Neural progenitor cell (in vitro differentiated cells): Measurements from ENCODE around the gene PHACTR2. TPM values are rescaled to one million over a fixed set of nuclear protein-coding genes. Genes with fewer than 3 reads are reported as not detected.

Experiments used
- DNase-seq: peaks from one replicate; pipeline ENCODE4 v3.0.0-alpha.2; 2016; ENCODE audit warnings: low spot score
- H2AFZ ChIP-seq: fragments of 200-600 bp; sonication (generic); replicated peaks from 2 replicates; pipeline ENCODE4 v1.6.1; 2016; ENCODE audit warnings: antibody characterized with exemption
- H3F3A ChIP-seq: fragments of 200-600 bp; sonication (generic); 2 replicates; pipeline ENCODE4 v1.6.1; 2016; ENCODE audit warnings: antibody characterized with exemption, low read depth
- H3K27ac ChIP-seq: fragments of 200-600 bp; sonication (generic); 2 replicates; pipeline ENCODE4 v1.5.1; 2016; ENCODE audit warnings: mild to moderate bottlenecking
- H3K27me3 ChIP-seq: fragments of 200-600 bp; sonication (generic); 2 replicates; pipeline ENCODE4 v1.6.1; 2016; ENCODE audit warnings: mild to moderate bottlenecking, moderate library complexity
- H3K36me3 ChIP-seq: fragments of 200-600 bp; sonication (generic); 2 replicates; pipeline ENCODE4 v1.5.1; 2016
- H3K4me1 ChIP-seq: fragments of 200-600 bp; sonication (generic); 2 replicates; pipeline ENCODE4 v1.6.1; 2016; ENCODE audit warnings: mixed run types
- H3K4me2 ChIP-seq: fragments of 200-600 bp; sonication (generic); 2 replicates; pipeline ENCODE4 v1.6.1; 2016
- H3K4me3 ChIP-seq: fragments of 200-600 bp; sonication (generic); 2 replicates; pipeline ENCODE4 v1.5.1; 2016
- H3K79me2 ChIP-seq: fragments of 200-600 bp; sonication (generic); 2 replicates; pipeline ENCODE4 v1.6.1; 2016; ENCODE audit warnings: low read depth
- H3K9ac ChIP-seq: fragments of 200-600 bp; sonication (generic); 2 replicates; pipeline ENCODE4 v1.6.1; 2016
- H3K9me3 ChIP-seq: fragments of 200-600 bp; sonication (generic); 2 replicates; pipeline ENCODE4 v1.5.1; 2016; ENCODE audit warnings: low read depth
- H4K20me1 ChIP-seq: fragments of 200-600 bp; sonication (generic); 2 replicates; pipeline ENCODE4 v1.6.1; 2016; ENCODE audit warnings: low read depth
- H3K27ac Mint-ChIP-seq: 3 replicates; pipeline ENCODE4 v1.8.0; 2021; ENCODE audit warnings: mixed read lengths
- H3K27me3 Mint-ChIP-seq: 2 replicates; pipeline ENCODE4 v1.8.0; 2022; ENCODE audit warnings: low read depth, mild to moderate bottlenecking, inconsistent platforms, moderate library complexity, mixed read lengths; ENCODE audit not compliant: insufficient read depth
- H3K36me3 Mint-ChIP-seq: 3 replicates; pipeline ENCODE4 v1.8.0; 2021; ENCODE audit warnings: mixed read lengths
- H3K4me1 Mint-ChIP-seq: 3 replicates; pipeline ENCODE4 v1.8.0; 2021; ENCODE audit warnings: mixed read lengths
- H3K4me3 Mint-ChIP-seq: 3 replicates; pipeline ENCODE4 v1.8.0; 2021; ENCODE audit warnings: mild to moderate bottlenecking, moderate library complexity, mixed read lengths
- H3K9me3 Mint-ChIP-seq: 3 replicates; pipeline ENCODE4 v1.8.0; 2020; ENCODE audit warnings: mixed read lengths
- EZH2 ChIP-seq: fragments of 200-600 bp; sonication (generic); IDR thresholded peaks from 2 replicates; pipeline ENCODE4 v1.6.1; 2017; ENCODE audit warnings: antibody characterized with exemption, mild to moderate bottlenecking, moderate library complexity
- EZH2phosphoT487 ChIP-seq: fragments of 200-600 bp; sonication (generic); IDR thresholded peaks from 2 replicates; pipeline ENCODE4 v1.6.1; 2017; ENCODE audit warnings: antibody characterized with exemption
- total RNA-seq: library from RNA; depleted of rRNA; stranded (reverse); fragments of >200 nt; gene quantifications from 2 replicates; pipeline ENCODE4 v1.2.3, GENCODE V29; 2015; ENCODE audit warnings: low replicate concordance
- TF ChIP-seq, protein P1 (sequence below): fragments of 200-600 bp; sonication (generic); IDR thresholded peaks from 2 replicates; pipeline ENCODE4 v1.5.1; 2017; ENCODE audit warnings: antibody characterized with exemption, mild to moderate bottlenecking

The PHACTR2 gene
- total RNA-seq, 1 donor from 2014 or later, result 45.4 TPM

DNA sequence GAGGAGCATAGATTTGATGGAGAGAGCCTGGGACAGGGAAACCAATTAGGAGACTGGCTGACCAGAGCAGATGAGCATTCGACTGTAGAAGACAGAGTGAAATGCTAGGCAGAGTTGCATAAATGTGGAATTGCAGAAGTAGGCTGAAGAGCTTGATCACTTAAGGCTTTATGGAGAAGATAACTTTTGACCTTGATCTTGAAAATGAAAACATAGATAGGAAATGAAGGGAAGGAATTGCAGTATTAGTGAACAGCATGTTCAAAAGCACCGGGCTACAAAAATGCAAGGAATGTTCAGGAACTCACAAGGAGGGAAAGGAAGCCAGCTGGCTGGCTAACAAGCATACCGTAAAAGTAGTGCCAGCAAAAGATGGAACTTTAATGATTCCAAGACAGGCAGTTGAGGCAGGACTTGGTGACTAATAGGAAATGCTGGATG lies 144.8 kb downstream of the PHACTR2 start:
- Histone ChIP-seq H3K27me3 (no peaks in the 10 kb centered on the region), H4K20me1 (no peaks in the 10 kb centered on the region), H3K9me3 (no peaks in the 10 kb centered on the region), H3K4me1 (no peaks in the 10 kb centered on the region), H2AFZ (no peak overlapping the region), H3K4me3 (no peak overlapping the region), H3K36me3 (no peaks in the 10 kb centered on the region), H3K27ac (no peak overlapping the region), H3F3A (no peaks in the 10 kb centered on the region), H3K79me2 (no peaks in the 10 kb centered on the region), H3K9ac (no peak overlapping the region), H3K4me2 (no peak overlapping the region)
- DNase-seq, result no peak
- TF ChIP-seq EZH2 (no peak), EZH2phosphoT487 (no peak)
- TF ChIP-seq, protein P1, sequence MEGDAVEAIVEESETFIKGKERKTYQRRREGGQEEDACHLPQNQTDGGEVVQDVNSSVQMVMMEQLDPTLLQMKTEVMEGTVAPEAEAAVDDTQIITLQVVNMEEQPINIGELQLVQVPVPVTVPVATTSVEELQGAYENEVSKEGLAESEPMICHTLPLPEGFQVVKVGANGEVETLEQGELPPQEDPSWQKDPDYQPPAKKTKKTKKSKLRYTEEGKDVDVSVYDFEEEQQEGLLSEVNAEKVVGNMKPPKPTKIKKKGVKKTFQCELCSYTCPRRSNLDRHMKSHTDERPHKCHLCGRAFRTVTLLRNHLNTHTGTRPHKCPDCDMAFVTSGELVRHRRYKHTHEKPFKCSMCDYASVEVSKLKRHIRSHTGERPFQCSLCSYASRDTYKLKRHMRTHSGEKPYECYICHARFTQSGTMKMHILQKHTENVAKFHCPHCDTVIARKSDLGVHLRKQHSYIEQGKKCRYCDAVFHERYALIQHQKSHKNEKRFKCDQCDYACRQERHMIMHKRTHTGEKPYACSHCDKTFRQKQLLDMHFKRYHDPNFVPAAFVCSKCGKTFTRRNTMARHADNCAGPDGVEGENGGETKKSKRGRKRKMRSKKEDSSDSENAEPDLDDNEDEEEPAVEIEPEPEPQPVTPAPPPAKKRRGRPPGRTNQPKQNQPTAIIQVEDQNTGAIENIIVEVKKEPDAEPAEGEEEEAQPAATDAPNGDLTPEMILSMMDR, result no peak
- Mint-ChIP-seq H3K9me3 (no peaks in the 10 kb centered on the region), H3K4me1 (peaks cover 4% of the 10 kb centered on the region), H3K27ac (no peak overlapping the region), H3K27me3 (no peaks in the 10 kb centered on the region), H3K36me3 (no peaks in the 10 kb centered on the region), H3K4me3 (no peak overlapping the region)

DNA sequence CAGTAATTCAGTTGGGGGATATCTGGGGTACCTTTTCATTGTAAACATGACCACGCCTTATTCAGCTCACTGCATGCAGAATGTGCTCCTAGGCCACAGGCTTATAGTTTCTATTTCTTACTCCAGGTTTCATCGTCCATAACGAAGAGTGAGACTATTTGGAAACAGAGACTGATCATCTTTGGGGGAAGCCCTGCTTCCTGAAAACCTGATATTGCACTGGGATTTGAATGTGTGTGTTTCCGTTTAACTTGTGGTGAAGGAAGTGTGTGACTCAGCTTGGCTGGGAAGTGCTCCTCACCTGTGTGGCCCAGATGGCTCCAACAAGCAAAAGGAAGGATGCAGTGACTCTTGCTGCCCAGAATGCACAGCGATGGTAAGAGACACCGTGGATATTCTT lies 145.8 kb downstream of the PHACTR2 start:
- H3K4me2 ChIP-seq, result no peak overlapping the region
- TF ChIP-seq, protein P1, result no peak
- TF ChIP-seq EZH2phosphoT487, result no peak
- TF ChIP-seq EZH2, result no peak
- H3K4me3 Mint-ChIP-seq, result no peak overlapping the region
- H3K9ac ChIP-seq, result no peak overlapping the region
- H3K27ac ChIP-seq, result no peak overlapping the region
- no peak overlapping the region for H3K4me3 ChIP-seq
- H3K36me3 ChIP-seq, result no peaks in the 10 kb centered on the region
- H3K27ac Mint-ChIP-seq, result no peak overlapping the region
- no peaks in the 10 kb centered on the region for H3K4me1 ChIP-seq
- H3K9me3 ChIP-seq, result no peaks in the 10 kb centered on the region
- H3K79me2 ChIP-seq, result no peaks in the 10 kb centered on the region
- no peaks in the 10 kb centered on the region for H4K20me1 ChIP-seq
- no peaks in the 10 kb centered on the region for H3K27me3 Mint-ChIP-seq
- H3K36me3 Mint-ChIP-seq, result no peaks in the 10 kb centered on the region
- H3K27me3 ChIP-seq, result no peaks in the 10 kb centered on the region
- no peak for DNase-seq
- no peak overlapping the region for H2AFZ ChIP-seq
- no peaks in the 10 kb centered on the region for H3K9me3 Mint-ChIP-seq
- H3K4me1 Mint-ChIP-seq, result peaks cover 4% of the 10 kb centered on the region
- no peaks in the 10 kb centered on the region for H3F3A ChIP-seq

DNA sequence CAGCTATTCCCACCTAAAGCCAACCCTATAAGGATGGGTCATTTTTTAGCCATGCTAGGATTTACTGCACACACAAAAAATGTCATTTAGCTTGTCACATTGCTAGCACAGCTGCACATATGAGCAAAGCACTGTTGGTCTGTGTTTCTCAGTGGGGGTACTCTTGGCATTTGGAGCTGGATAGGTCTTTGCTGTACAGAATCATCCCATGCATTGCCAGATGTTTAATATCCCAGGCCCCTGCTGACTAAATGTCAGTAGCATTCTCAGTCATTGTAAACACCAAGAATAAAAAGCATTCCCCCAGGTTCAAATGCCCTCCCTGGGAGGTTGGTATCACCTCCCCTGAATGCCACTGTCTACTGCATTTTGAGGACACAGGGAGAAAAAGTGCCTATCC lies 150.8 kb downstream of the PHACTR2 start:
- Histone ChIP-seq H3F3A (no peaks in the 10 kb centered on the region), H3K36me3 (no peaks in the 10 kb centered on the region), H3K27me3 (no peaks in the 10 kb centered on the region), H3K4me2 (no peak overlapping the region), H3K27ac (no peak overlapping the region), H3K79me2 (no peaks in the 10 kb centered on the region), H3K9ac (no peak overlapping the region), H3K4me3 (no peak overlapping the region), H2AFZ (no peak overlapping the region), H4K20me1 (no peaks in the 10 kb centered on the region), H3K9me3 (no peaks in the 10 kb centered on the region), H3K4me1 (no peaks in the 10 kb centered on the region)
- Mint-ChIP-seq H3K36me3 (no peaks in the 10 kb centered on the region), H3K27ac (peak overlapping the region; percentile 46), H3K4me3 (no peak overlapping the region), H3K4me1 (no peaks in the 10 kb centered on the region), H3K27me3 (no peaks in the 10 kb centered on the region), H3K9me3 (no peaks in the 10 kb centered on the region)
- no peak for DNase-seq
- TF ChIP-seq EZH2 (no peak), EZH2phosphoT487 (no peak)
- TF ChIP-seq, protein P1, result no peak
